Dermis microvascular lymphatic vessel endothelial cell (primary cell): ENCODE measurements around the gene ZNF766. TPM values are rescaled to one million over a fixed set of nuclear protein-coding genes. Genes with fewer than 3 reads are reported as not detected.
"Not testable (repeated sequence)": the region's sequence is repeated elsewhere in the genome, so short reads cannot be mapped to it uniquely, and the experiment has no call there.

Source experiments
- DNase-seq, 2 donors: peaks; one replicate each; pipeline versions ENCODE4 v3.0.0 to v3.0.0-alpha.2; 2010; ENCODE audit warnings: low read depth in 2 of 2
- total RNA-seq: library from RNA; depleted of rRNA; stranded (reverse); fragments of >200 nt; gene quantifications from 2 replicates; pipeline ENCODE4 v1.2.1, GENCODE V29; 2014

Gene ZNF766
- total RNA-seq, 1 donor from 2014 or later: 5.4 TPM

GRCh38 chr19:52275988-52276387, 6.6 kb downstream of the ZNF766 start:
- no peak for DNase-seq

- no peak for DNase-seq
Measured at GRCh38 chr19:52277471-52277870, 8.1 kb downstream of the ZNF766 start.

- no peak for DNase-seq
Measured at GRCh38 chr19:52286256-52286655, 16.9 kb downstream of the ZNF766 start.

GRCh38 chr19:52291781-52292180, 22.4 kb downstream of the ZNF766 start:
- DNase-seq: no peak

- not testable (repeated sequence) for DNase-seq
Measured at GRCh38 chr19:52292946-52293345, 23.6 kb downstream of the ZNF766 start.

GRCh38 chr19:52296400-52296772, 27.0 kb downstream of the ZNF766 start:
- DNase-seq: peak in 1 of 2 donors; percentile 4

- DNase-seq: peak; percentile 66 to 80
Measured at GRCh38 chr19:52296773-52297600, 27.6 kb downstream of the ZNF766 start, which contains the start of gene ZNF480. TSS of gene ZNF480 (plus strand) at chr19:52297169. CDS start at chr19:52300413, 3,244 bp downstream.

- peak in 1 of 2 donors; percentile 3 for DNase-seq
Measured at GRCh38 chr19:52297601-52298364, 28.4 kb downstream of the ZNF766 start.

GRCh38 chr19:52307275-52307674, 37.9 kb downstream of the ZNF766 start:
- peak in 1 of 2 donors; percentile 32 for DNase-seq

- no peak for DNase-seq
Measured at GRCh38 chr19:52322429-52322828, 53.0 kb downstream of the ZNF766 start.

- peak in 1 of 2 donors; percentile 15 for DNase-seq
Measured at GRCh38 chr19:52331757-52332156, 62.4 kb downstream of the ZNF766 start.

GRCh38 chr19:52335768-52336116, 66.4 kb downstream of the ZNF766 start:
- no peak for DNase-seq

- peak; percentile 75 to 91 for DNase-seq
Measured at GRCh38 chr19:52336117-52336790, 66.9 kb downstream of the ZNF766 start, which contains the start of gene ZNF610. TSS of gene ZNF610 (plus strand) at chr19:52336243. CDS start at chr19:52349173, 12,930 bp downstream.

GRCh38 chr19:52336791-52337381, 67.5 kb downstream of the ZNF766 start:
- no peak for DNase-seq

GRCh38 chr19:52339022-52339421, 69.6 kb downstream of the ZNF766 start:
- not testable (repeated sequence) for DNase-seq

GRCh38 chr19:52343548-52343947, 74.2 kb downstream of the ZNF766 start:
- DNase-seq: peak in 1 of 2 donors; percentile 63

- no peak for DNase-seq
Measured at GRCh38 chr19:52345162-52345561, 75.8 kb downstream of the ZNF766 start.
